HepG2 (cell line): ENCODE data around the gene PDP2. TPM values are rescaled to one million over a fixed set of nuclear protein-coding genes. Genes with fewer than 3 reads are reported as not detected.

Source experiments
- KDM2A ChIP-seq: sonication (generic); formaldehyde crosslinking; IDR thresholded peaks from 2 replicates; pipeline ENCODE4 v1.4.0; 2020; ENCODE audit warnings: low read depth, missing genetic modification reagents, borderline replicate concordance
- RARG ChIP-seq: sonication (generic); formaldehyde crosslinking; IDR thresholded peaks from 2 replicates; pipeline ENCODE4 v1.4.0; 2020; ENCODE audit warnings: low read depth, mild to moderate bottlenecking, missing genetic modification reagents
- polyA plus RNA-seq, 8 experiments: library from polyadenylated mRNA; depleted of rRNA in 3 of 8; stranded (reverse) in 7 of 8; unstranded in 1 of 8; fragments of >200 nt; fragmentation: Illumina TruSeq in 4 of 8; extraction: Trizol in 4 of 8; gene quantifications; 2 replicates each; pipeline versions ENCODE4 v1.2.1 to v1.2.3, GENCODE V29; 2011 to 2016; ENCODE audit warnings: low read depth in 4 of 8, missing spikeins in 1 of 8, mixed read lengths in 1 of 8; ENCODE audit not compliant: insufficient read depth in 1 of 8
- total RNA-seq, 5 experiments: library from RNA; depleted of rRNA; stranded (reverse); fragments of >200 nt; fragmentation: Illumina TruSeq; extraction: Trizol; gene quantifications; 2 replicates each; pipeline ENCODE4 v1.2.3, GENCODE V29; 2016; ENCODE audit warnings: low read depth in 1 of 5
- TF ChIP-seq, protein P1 (sequence below): sonication (generic); formaldehyde crosslinking; IDR thresholded peaks from 2 replicates; pipeline ENCODE4 v1.4.0; 2020; ENCODE audit warnings: mild to moderate bottlenecking, missing genetic modification reagents
- TF ChIP-seq, protein P2 (sequence below): sonication (generic); formaldehyde crosslinking; IDR thresholded peaks from 2 replicates; pipeline ENCODE4 v1.4.0; 2020; ENCODE audit warnings: missing genetic modification reagents
- TF ChIP-seq, protein P3 (sequence below): sonication (generic); formaldehyde crosslinking; IDR thresholded peaks from 2 replicates; pipeline ENCODE4 v1.5.0; 2020; ENCODE audit warnings: missing genetic modification reagents
- TF ChIP-seq, protein P4 (sequence below), 2 experiments: fragments of 450-650 bp in 1 of 2; sonication (generic) in 1 of 2; formaldehyde crosslinking in 1 of 2; IDR thresholded peaks; 2 replicates each; pipeline versions ENCODE4 v1.6.1 to v1.8.0; 2016 to 2022; ENCODE audit warnings: antibody characterized with exemption in 1 of 2, mild to moderate bottlenecking in 1 of 2, missing genetic modification reagents in 1 of 2

PDP2 gene
- total and polyA plus RNA-seq, 2 of the 13 experiments (the other 11 are each of a cell fraction or from before 2014, with no cell fraction given), result 12.8 to 15.8 TPM

DNA sequence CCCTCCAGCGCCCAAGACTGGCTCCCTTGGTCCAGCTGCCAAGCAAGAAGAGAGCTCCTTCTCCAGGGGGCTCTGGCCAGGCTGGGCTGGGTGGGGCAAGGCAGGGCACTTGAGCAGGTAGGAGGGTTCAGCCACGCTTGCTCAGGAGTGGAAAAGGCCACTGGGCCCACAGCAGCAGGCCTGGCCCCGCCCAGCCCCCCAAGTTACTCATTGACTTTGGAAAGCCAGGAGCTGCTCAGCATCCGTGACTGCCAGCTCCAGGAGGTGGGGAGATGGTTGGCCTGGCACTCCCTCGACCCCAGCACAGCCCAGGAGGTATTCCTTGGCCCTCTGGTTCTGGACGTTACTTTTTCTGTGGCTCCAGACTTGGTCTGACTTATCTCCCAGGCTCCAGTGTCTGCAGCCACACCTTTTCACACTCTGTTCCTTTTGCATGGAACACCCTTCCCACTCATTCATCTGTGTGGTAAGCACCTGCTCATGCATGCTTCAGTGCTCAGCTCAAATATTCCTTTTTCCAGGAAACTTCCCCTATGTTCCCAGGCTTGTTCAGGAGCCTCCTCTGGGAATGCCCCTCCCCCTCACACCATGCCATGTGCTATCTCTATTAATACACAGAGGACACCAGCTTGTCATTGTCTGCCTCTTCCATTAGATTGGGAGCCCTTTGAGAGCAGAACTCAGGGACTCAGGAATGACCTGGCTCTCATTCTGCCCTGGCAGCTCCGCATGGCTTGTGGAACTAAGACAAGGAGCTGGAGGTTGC is 38.7 kb downstream of the PDP2 start, which contains the start of gene CDH16 (continued):
- TF ChIP-seq, protein P1, sequence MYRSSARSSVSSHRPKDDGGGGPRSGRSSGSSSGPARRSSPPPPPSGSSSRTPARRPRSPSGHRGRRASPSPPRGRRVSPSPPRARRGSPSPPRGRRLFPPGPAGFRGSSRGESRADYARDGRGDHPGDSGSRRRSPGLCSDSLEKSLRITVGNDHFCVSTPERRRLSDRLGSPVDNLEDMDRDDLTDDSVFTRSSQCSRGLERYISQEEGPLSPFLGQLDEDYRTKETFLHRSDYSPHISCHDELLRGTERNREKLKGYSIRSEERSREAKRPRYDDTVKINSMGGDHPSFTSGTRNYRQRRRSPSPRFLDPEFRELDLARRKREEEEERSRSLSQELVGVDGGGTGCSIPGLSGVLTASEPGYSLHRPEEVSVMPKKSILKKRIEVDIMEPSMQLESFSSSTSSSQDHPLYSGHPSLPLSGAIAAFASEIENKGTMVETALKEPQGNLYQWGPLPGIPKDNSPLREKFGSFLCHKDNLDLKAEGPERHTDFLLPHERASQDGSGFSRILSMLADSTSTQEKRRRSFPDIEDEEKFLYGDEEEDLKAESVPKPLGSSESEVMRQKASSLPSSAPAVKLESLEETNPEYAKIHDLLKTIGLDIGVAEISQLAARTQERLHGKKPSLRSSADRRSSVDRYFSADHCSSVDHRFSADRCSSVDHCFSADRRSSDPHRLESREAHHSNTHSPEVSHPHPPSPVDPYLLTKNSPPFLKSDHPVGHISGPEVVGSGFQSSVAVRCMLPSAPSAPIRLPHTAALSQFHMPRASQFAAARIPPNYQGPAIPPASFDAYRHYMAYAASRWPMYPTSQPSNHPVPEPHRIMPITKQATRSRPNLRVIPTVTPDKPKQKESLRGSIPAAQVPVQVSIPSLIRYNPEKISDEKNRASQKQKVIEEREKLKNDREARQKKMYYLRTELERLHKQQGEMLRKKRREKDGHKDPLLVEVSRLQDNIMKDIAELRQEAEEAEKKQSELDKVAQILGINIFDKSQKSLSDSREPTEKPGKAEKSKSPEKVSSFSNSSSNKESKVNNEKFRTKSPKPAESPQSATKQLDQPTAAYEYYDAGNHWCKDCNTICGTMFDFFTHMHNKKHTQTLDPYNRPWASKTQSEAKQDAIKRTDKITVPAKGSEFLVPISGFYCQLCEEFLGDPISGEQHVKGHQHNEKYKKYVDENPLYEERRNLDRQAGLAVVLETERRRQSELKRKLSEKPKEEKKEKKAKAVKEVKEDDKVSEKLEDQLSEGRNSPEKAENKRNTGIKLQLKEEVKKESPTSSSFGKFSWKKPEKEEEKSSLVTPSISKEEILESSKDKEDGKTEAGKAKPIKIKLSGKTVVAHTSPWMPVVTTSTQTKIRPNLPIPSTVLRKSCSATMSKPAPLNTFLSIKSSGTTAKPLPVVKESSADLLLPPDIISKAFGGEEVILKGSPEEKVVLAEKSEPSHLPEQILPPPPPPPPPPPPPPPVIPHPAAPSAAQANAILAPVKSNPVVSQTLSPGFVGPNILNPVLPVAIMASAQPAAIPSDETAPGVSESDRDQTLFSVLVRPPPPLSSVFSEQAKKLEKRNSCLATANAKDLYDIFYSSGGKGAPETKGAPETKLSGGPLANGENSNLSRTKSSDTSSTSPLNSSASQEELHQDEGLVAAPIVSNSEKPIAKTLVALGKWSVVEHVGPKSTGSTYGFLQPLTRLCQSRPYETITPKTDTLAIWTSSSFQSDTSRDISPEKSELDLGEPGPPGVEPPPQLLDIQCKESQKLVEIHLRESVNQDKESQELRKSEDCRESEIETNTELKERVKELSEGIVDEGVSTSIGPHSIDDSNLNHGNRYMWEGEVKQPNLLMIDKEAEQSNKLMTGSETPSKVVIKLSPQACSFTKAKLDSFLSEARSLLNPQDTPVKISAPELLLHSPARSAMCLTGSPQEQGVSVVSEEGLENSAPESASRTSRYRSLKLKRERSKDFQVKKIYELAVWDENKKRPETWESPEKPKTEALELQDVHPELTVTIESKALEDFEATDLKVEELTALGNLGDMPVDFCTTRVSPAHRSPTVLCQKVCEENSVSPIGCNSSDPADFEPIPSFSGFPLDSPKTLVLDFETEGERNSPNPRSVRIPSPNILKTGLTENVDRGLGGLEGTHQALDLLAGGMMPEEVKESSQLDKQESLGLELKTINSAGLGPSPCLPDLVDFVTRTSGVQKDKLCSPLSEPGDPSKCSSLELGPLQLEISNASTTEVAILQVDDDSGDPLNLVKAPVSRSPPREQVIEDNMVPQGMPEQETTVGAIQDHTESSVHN, result no peak
- TF ChIP-seq, protein P2, sequence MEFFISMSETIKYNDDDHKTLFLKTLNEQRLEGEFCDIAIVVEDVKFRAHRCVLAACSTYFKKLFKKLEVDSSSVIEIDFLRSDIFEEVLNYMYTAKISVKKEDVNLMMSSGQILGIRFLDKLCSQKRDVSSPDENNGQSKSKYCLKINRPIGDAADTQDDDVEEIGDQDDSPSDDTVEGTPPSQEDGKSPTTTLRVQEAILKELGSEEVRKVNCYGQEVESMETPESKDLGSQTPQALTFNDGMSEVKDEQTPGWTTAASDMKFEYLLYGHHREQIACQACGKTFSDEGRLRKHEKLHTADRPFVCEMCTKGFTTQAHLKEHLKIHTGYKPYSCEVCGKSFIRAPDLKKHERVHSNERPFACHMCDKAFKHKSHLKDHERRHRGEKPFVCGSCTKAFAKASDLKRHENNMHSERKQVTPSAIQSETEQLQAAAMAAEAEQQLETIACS (CRISPR knock-in tag), result no peak
- TF ChIP-seq KDM2A (peak; percentile 41; the same call in 1 of the 2 replicates), RARG (CRISPR knock-in tag) (no peak)
- TF ChIP-seq, protein P3, sequence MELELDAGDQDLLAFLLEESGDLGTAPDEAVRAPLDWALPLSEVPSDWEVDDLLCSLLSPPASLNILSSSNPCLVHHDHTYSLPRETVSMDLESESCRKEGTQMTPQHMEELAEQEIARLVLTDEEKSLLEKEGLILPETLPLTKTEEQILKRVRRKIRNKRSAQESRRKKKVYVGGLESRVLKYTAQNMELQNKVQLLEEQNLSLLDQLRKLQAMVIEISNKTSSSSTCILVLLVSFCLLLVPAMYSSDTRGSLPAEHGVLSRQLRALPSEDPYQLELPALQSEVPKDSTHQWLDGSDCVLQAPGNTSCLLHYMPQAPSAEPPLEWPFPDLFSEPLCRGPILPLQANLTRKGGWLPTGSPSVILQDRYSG (CRISPR knock-in tag), result no peak
- TF ChIP-seq, protein P4, sequence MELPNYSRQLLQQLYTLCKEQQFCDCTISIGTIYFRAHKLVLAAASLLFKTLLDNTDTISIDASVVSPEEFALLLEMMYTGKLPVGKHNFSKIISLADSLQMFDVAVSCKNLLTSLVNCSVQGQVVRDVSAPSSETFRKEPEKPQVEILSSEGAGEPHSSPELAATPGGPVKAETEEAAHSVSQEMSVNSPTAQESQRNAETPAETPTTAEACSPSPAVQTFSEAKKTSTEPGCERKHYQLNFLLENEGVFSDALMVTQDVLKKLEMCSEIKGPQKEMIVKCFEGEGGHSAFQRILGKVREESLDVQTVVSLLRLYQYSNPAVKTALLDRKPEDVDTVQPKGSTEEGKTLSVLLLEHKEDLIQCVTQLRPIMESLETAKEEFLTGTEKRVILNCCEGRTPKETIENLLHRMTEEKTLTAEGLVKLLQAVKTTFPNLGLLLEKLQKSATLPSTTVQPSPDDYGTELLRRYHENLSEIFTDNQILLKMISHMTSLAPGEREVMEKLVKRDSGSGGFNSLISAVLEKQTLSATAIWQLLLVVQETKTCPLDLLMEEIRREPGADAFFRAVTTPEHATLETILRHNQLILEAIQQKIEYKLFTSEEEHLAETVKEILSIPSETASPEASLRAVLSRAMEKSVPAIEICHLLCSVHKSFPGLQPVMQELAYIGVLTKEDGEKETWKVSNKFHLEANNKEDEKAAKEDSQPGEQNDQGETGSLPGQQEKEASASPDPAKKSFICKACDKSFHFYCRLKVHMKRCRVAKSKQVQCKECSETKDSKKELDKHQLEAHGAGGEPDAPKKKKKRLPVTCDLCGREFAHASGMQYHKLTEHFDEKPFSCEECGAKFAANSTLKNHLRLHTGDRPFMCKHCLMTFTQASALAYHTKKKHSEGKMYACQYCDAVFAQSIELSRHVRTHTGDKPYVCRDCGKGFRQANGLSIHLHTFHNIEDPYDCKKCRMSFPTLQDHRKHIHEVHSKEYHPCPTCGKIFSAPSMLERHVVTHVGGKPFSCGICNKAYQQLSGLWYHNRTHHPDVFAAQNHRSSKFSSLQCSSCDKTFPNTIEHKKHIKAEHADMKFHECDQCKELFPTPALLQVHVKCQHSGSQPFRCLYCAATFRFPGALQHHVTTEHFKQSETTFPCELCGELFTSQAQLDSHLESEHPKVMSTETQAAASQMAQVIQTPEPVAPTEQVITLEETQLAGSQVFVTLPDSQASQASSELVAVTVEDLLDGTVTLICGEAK (IDR thresholded peaks at IDR 0.05), result no peak
- TF ChIP-seq, protein P4 (CRISPR knock-in tag; IDR thresholded peaks at IDR 0.05), result no peak
